GM03348 (cell line): ENCODE measurements around the gene WDTC1.

Experiments used
- DNase-seq: peaks from one replicate; pipeline ENCODE4 v3.0.0; 2012; ENCODE audit warnings: low spot score

Gene WDTC1

DNA sequence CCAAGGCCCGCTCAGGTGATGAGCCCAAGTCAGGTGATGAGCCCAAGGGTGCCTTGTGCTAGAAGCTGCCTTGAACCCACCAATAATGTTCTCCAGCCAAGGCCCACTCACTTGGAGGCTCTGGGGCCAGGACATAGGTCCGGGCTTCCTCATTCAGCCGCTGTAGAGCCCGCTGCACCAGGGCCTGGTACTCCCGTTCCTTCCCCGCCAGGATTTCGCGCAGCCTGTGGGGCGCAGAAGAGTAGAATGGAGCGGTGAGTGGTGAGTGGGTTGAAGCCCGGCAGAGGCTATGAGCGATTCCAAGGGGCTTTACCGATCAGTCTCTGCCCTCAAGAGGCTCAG lies 121.8 kb downstream of the WDTC1 start:
- DNase-seq, result no peak

DNA sequence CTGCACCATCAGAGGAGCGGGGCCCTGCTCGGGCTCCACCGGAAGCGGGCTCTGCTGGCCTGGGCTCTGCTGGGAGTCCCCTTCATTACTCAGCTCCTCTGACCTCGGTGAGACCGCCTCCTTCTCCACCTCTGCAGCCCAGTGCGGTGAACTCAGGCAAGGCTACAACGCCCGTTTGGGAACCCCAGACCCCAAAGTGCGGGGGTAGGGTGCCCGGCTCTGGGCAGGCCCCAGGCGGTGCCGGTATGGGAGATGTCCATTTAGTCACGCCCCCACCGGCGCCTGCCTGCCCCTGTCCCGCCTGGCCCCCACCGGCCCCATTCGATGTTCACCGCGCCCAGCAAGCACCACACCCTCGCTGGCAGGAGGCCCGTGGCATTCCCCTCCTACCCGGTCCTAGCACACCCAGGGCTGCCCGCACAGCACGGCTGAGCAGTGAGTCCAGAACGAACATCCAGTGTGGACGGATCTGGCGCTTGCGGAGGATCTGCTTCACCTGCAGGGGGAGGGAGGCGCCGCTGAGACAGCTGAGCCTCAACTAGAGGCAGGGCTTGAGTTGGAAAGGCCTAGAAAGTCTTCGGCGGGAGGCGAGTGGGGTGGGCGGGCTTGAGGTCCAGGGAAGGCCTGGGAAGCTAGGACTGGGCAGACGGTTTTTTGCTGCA lies 122.3 kb downstream of the WDTC1 start:
- no peak for DNase-seq

DNA sequence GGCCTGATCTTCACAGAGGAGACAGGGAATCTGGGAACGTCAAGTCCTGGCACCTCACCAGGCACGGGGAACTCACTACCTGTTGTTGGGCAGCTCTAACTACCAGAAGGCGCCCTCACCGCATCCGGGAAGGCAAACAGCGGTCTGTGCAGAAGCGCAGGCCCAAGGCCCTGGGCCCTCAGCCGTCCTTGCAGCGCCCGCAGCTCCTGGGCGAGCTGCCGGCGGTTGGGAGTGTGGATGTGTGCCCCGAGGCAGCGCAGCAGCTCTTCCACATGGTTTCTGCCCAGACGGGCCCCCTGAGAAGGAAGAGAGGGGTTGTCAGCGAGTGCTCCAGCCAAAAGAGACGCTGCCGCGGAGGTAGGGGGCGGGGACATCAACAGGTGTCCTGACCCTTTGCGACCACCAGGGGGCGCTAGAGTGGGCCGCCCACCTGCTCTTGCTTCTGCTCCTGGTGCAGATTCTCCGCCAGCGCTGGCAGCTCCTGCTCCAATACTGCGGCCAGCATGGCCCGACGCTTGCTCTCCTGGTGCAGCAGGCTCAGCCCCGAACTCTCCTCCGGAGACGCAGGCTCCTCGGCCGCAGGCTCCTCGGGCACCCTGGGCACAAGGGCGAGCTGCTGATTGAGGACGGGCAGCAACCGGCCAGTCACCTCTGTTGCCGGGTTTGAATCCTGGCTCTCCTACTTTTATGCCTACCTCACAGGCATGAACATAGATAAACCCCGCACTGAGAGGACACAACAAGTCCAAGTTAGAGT lies 123.0 kb downstream of the WDTC1 start:
- peak; percentile 87 for DNase-seq
